T-helper 2 cell treated with Interferon-gamma antibody and Interleukin-4, amounts not matched to agents 100 ng/mL and 5 ng/mL, for 36 hours (primary cell): ENCODE results near the gene MAP3K4. TPM values are rescaled to one million over a fixed set of nuclear protein-coding genes. Genes with fewer than 3 reads are reported as not detected.

Experiments used
- intact Hi-C: fragments of 100-400 bp; cut with micrococcal nuclease; formaldehyde crosslinking; loops from one replicate; pipeline ENCODE4 v1.15.1; 2023
- total RNA-seq: library from RNA; stranded (reverse); gene quantifications from 2 replicates; pipeline ENCODE4 v1.2.3, GENCODE V29; 2022

Gene MAP3K4
- total RNA-seq, 1 donor from 2014 or later = 43.7 TPM

- intact Hi-C loops = no loop called here
Observed at GRCh38 chr6:161033667-161034066, 42.1 kb downstream of the MAP3K4 start.

GRCh38 chr6:161035182-161035980 is 43.8 kb downstream of the MAP3K4 start:
- intact Hi-C loops = no loop called here

- intact Hi-C loops = no loop called here
Observed at GRCh38 chr6:161035981-161036263, 44.4 kb downstream of the MAP3K4 start.

- intact Hi-C loops = no loop called here
Observed at GRCh38 chr6:161037873-161038228, 46.3 kb downstream of the MAP3K4 start.

- intact Hi-C loops = no loop called here
Observed at GRCh38 chr6:161038229-161039031, 46.9 kb downstream of the MAP3K4 start.

GRCh38 chr6:161041274-161041673 is 49.7 kb downstream of the MAP3K4 start:
- intact Hi-C loops = no loop called here

GRCh38 chr6:161044335-161044734 is 52.8 kb downstream of the MAP3K4 start:
- intact Hi-C loops = no loop called here

GRCh38 chr6:161048641-161049040 is 57.1 kb downstream of the MAP3K4 start:
- intact Hi-C loops = no loop called here

- intact Hi-C loops = no loop called here
Observed at GRCh38 chr6:161050134-161050765, 58.7 kb downstream of the MAP3K4 start.

- intact Hi-C loops = no loop called here
Observed at GRCh38 chr6:161053103-161053502, 61.5 kb downstream of the MAP3K4 start.

- intact Hi-C loops = no loop called here
Observed at GRCh38 chr6:161054876-161055275, 63.3 kb downstream of the MAP3K4 start.

GRCh38 chr6:161056451-161056850 is 64.9 kb downstream of the MAP3K4 start:
- intact Hi-C loops = no loop called here

GRCh38 chr6:161057103-161058091 is 65.8 kb downstream of the MAP3K4 start:
- intact Hi-C loops = no loop called here

GRCh38 chr6:161058741-161059140 is 67.2 kb downstream of the MAP3K4 start:
- intact Hi-C loops = no loop called here

- intact Hi-C loops = no loop called here
Observed at GRCh38 chr6:161061576-161061975, 70.0 kb downstream of the MAP3K4 start.

- intact Hi-C loops = no loop called here
Observed at GRCh38 chr6:161064915-161065314, 73.3 kb downstream of the MAP3K4 start.

GRCh38 chr6:161066511-161066910 is 74.9 kb downstream of the MAP3K4 start:
- intact Hi-C loops = no loop called here

- intact Hi-C loops = no loop called here
Observed at GRCh38 chr6:161067749-161068148, 76.2 kb downstream of the MAP3K4 start.

- intact Hi-C loops = no loop called here
Observed at GRCh38 chr6:161068321-161068741, 76.8 kb downstream of the MAP3K4 start.

- intact Hi-C loops = no loop called here
Observed at GRCh38 chr6:161073930-161074329, 82.4 kb downstream of the MAP3K4 start.

- intact Hi-C loops = no loop called here
Observed at GRCh38 chr6:161074496-161075121, 83.0 kb downstream of the MAP3K4 start.
